Activated T-helper 1 cell treated with anti-CD3 and anti-CD28 coated beads, Interleukin-12 subunit alpha, Interleukin-12 subunit beta, Interleukin-2, Interleukin-4 antibody, amounts not matched to agents 30 ng/mL and 10 ng/mL and 1 ng/mL, durations not matched to agents 14 hours and 24 hours and 36 hours (primary cell): ENCODE results near the gene FRMD5. TPM values are rescaled to one million over a fixed set of nuclear protein-coding genes. Genes with fewer than 3 reads are reported as not detected.

Source experiments
- DNase-seq: peaks from one replicate; pipeline ENCODE4 v3.0.0; 2021; ENCODE audit warnings: low spot score
- H3K27ac Mint-ChIP-seq: one replicate; pipeline ENCODE4 v1.8.0; 2021; ENCODE audit warnings: mild to moderate bottlenecking, mixed read lengths
- H3K27me3 Mint-ChIP-seq: one replicate; pipeline ENCODE4 v1.8.0; 2022; ENCODE audit warnings: mild to moderate bottlenecking, moderate library complexity, mixed read lengths; ENCODE audit not compliant: insufficient read depth
- H3K36me3 Mint-ChIP-seq: one replicate; pipeline ENCODE4 v1.8.0; 2021; ENCODE audit warnings: low read depth, mixed read lengths
- H3K4me1 Mint-ChIP-seq: one replicate; pipeline ENCODE4 v1.8.0; 2021; ENCODE audit warnings: low read depth, mixed read lengths
- H3K4me3 Mint-ChIP-seq: one replicate; pipeline ENCODE4 v1.8.0; 2021; ENCODE audit warnings: mild to moderate bottlenecking, moderate library complexity, mixed read lengths
- H3K9me3 Mint-ChIP-seq: one replicate; pipeline ENCODE4 v1.8.0; 2021; ENCODE audit warnings: mixed read lengths
- intact Hi-C: fragments of 100-400 bp; cut with micrococcal nuclease; formaldehyde crosslinking; loops from one replicate; pipeline ENCODE4 v1.15.1; 2024
- total RNA-seq: library from RNA; stranded (reverse); gene quantifications from 2 replicates; pipeline ENCODE4 v1.2.3, GENCODE V29; 2022

The FRMD5 gene
- total RNA-seq, 1 donor from 2014 or later: not detected

GRCh38 chr15:44153352-44153751 lies 41.7 kb downstream of the FRMD5 start:
- Mint-ChIP-seq H3K27me3 (peaks cover 11% of the 10 kb centered on the region), H3K9me3 (no peaks in the 10 kb centered on the region), H3K36me3 (no peaks in the 10 kb centered on the region), H3K4me1 (no peaks in the 10 kb centered on the region), H3K4me3 (no peak overlapping the region), H3K27ac (no peak overlapping the region)
- intact Hi-C loops: no loop called here
- no peak for DNase-seq

- H3K27ac Mint-ChIP-seq: no peak overlapping the region
- intact Hi-C loops: no loop called here
- peaks cover 9% of the 10 kb centered on the region for H3K27me3 Mint-ChIP-seq
- H3K36me3 Mint-ChIP-seq: no peaks in the 10 kb centered on the region
- H3K4me3 Mint-ChIP-seq: no peak overlapping the region
- no peak for DNase-seq
- no peaks in the 10 kb centered on the region for H3K4me1 Mint-ChIP-seq
- H3K9me3 Mint-ChIP-seq: no peaks in the 10 kb centered on the region
Measured at GRCh38 chr15:44149224-44149623, 45.8 kb downstream of the FRMD5 start.

GRCh38 chr15:44148580-44148979 lies 46.5 kb downstream of the FRMD5 start:
- no peak for DNase-seq
- Mint-ChIP-seq H3K27ac (no peak overlapping the region), H3K9me3 (no peaks in the 10 kb centered on the region), H3K36me3 (no peaks in the 10 kb centered on the region), H3K27me3 (peaks cover 9% of the 10 kb centered on the region), H3K4me1 (no peaks in the 10 kb centered on the region), H3K4me3 (no peak overlapping the region)
- intact Hi-C loops: no loop called here

GRCh38 chr15:44147636-44148035 lies 47.4 kb downstream of the FRMD5 start:
- H3K36me3 Mint-ChIP-seq: no peaks in the 10 kb centered on the region
- no peak for DNase-seq
- H3K27ac Mint-ChIP-seq: no peak overlapping the region
- intact Hi-C loops: no loop called here
- H3K27me3 Mint-ChIP-seq: peaks cover 9% of the 10 kb centered on the region
- H3K4me1 Mint-ChIP-seq: no peaks in the 10 kb centered on the region
- H3K4me3 Mint-ChIP-seq: no peak overlapping the region
- H3K9me3 Mint-ChIP-seq: no peaks in the 10 kb centered on the region

GRCh38 chr15:44145495-44145894 lies 49.6 kb downstream of the FRMD5 start:
- Mint-ChIP-seq H3K9me3 (no peaks in the 10 kb centered on the region), H3K27ac (no peak overlapping the region), H3K4me3 (no peak overlapping the region), H3K36me3 (no peaks in the 10 kb centered on the region), H3K27me3 (peaks cover 6% of the 10 kb centered on the region), H3K4me1 (no peaks in the 10 kb centered on the region)
- intact Hi-C loops: no loop called here
- DNase-seq: no peak

- Mint-ChIP-seq H3K27me3 (peaks cover 6% of the 10 kb centered on the region), H3K4me3 (no peak overlapping the region), H3K36me3 (no peaks in the 10 kb centered on the region), H3K27ac (no peak overlapping the region), H3K9me3 (no peaks in the 10 kb centered on the region), H3K4me1 (no peaks in the 10 kb centered on the region)
- intact Hi-C loops: loop anchor here (5.0 kb wide), 1 partner anchor 242 kb away; no protein-coding TSS in a partner anchor
- DNase-seq: no peak
Measured at GRCh38 chr15:44144992-44145391, 50.1 kb downstream of the FRMD5 start.

- no peak for DNase-seq
- intact Hi-C loops: loop anchor here (5.0 kb wide), 1 partner anchor 243 kb away; no protein-coding TSS in a partner anchor
- Mint-ChIP-seq H3K4me3 (no peak overlapping the region), H3K27me3 (peaks cover 5% of the 10 kb centered on the region), H3K36me3 (no peaks in the 10 kb centered on the region), H3K27ac (no peak overlapping the region), H3K9me3 (no peaks in the 10 kb centered on the region), H3K4me1 (no peaks in the 10 kb centered on the region)
Measured at GRCh38 chr15:44144184-44144583, 50.9 kb downstream of the FRMD5 start.

- no peaks in the 10 kb centered on the region for H3K36me3 Mint-ChIP-seq
- DNase-seq: no peak
- H3K9me3 Mint-ChIP-seq: no peaks in the 10 kb centered on the region
- peaks cover 4% of the 10 kb centered on the region for H3K27me3 Mint-ChIP-seq
- no peak overlapping the region for H3K27ac Mint-ChIP-seq
- H3K4me1 Mint-ChIP-seq: no peaks in the 10 kb centered on the region
- intact Hi-C loops: no loop called here
- H3K4me3 Mint-ChIP-seq: no peak overlapping the region
Measured at GRCh38 chr15:44137750-44138149, 57.3 kb downstream of the FRMD5 start.

- no peak overlapping the region for H3K27ac Mint-ChIP-seq
- H3K4me1 Mint-ChIP-seq: no peaks in the 10 kb centered on the region
- H3K27me3 Mint-ChIP-seq: peaks cover 4% of the 10 kb centered on the region
- DNase-seq: no peak
- intact Hi-C loops: no loop called here
- H3K9me3 Mint-ChIP-seq: no peaks in the 10 kb centered on the region
- no peak overlapping the region for H3K4me3 Mint-ChIP-seq
- H3K36me3 Mint-ChIP-seq: no peaks in the 10 kb centered on the region
Measured at GRCh38 chr15:44136991-44137477, 58.0 kb downstream of the FRMD5 start.

- Mint-ChIP-seq H3K4me3 (no peak overlapping the region), H3K4me1 (no peaks in the 10 kb centered on the region), H3K36me3 (no peaks in the 10 kb centered on the region), H3K9me3 (no peaks in the 10 kb centered on the region), H3K27me3 (peaks cover 10% of the 10 kb centered on the region), H3K27ac (no peak overlapping the region)
- intact Hi-C loops: no loop called here
- no peak for DNase-seq
Measured at GRCh38 chr15:44132057-44132456, 63.0 kb downstream of the FRMD5 start.

- intact Hi-C loops: no loop called here
- H3K4me3 Mint-ChIP-seq: no peak overlapping the region
- H3K27ac Mint-ChIP-seq: no peak overlapping the region
- H3K9me3 Mint-ChIP-seq: no peaks in the 10 kb centered on the region
- H3K4me1 Mint-ChIP-seq: no peaks in the 10 kb centered on the region
- H3K36me3 Mint-ChIP-seq: no peaks in the 10 kb centered on the region
- peaks cover 18% of the 10 kb centered on the region for H3K27me3 Mint-ChIP-seq
- DNase-seq: no peak
Measured at GRCh38 chr15:44130778-44131177, 64.3 kb downstream of the FRMD5 start.

GRCh38 chr15:44129911-44130310 lies 65.2 kb downstream of the FRMD5 start:
- Mint-ChIP-seq H3K4me1 (no peaks in the 10 kb centered on the region), H3K27me3 (peaks cover 19% of the 10 kb centered on the region), H3K4me3 (no peak overlapping the region), H3K36me3 (no peaks in the 10 kb centered on the region), H3K9me3 (no peaks in the 10 kb centered on the region), H3K27ac (no peak overlapping the region)
- DNase-seq: no peak
- intact Hi-C loops: no loop called here

GRCh38 chr15:44128443-44128842 lies 66.6 kb downstream of the FRMD5 start:
- no peak for DNase-seq
- Mint-ChIP-seq H3K4me1 (no peaks in the 10 kb centered on the region), H3K9me3 (no peaks in the 10 kb centered on the region), H3K36me3 (no peaks in the 10 kb centered on the region), H3K4me3 (no peak overlapping the region), H3K27me3 (peaks cover 23% of the 10 kb centered on the region), H3K27ac (no peak overlapping the region)
- intact Hi-C loops: no loop called here

GRCh38 chr15:44125879-44126278 lies 69.2 kb downstream of the FRMD5 start:
- no peaks in the 10 kb centered on the region for H3K4me1 Mint-ChIP-seq
- intact Hi-C loops: no loop called here
- H3K9me3 Mint-ChIP-seq: no peaks in the 10 kb centered on the region
- H3K36me3 Mint-ChIP-seq: no peaks in the 10 kb centered on the region
- H3K4me3 Mint-ChIP-seq: no peak overlapping the region
- peaks cover 20% of the 10 kb centered on the region for H3K27me3 Mint-ChIP-seq
- no peak overlapping the region for H3K27ac Mint-ChIP-seq
- no peak for DNase-seq
